ENCODE data around the gene ACSL4. TPM values are rescaled to one million over a fixed set of nuclear protein-coding genes. Genes with fewer than 3 reads are reported as not detected.

The ACSL4 gene
- total RNA-seq, 1 donor: 117 TPM

- Histone ChIP-seq H3K9me3 (ENCODE audit: low read depth, low read length) (no peaks in the 10 kb centered on the region), H3K36me3 (ENCODE audit: insufficient read depth, low read length) (no peaks in the 10 kb centered on the region), H3K27me3 (ENCODE audit: insufficient read depth, low read length) (peaks cover 15% of the 10 kb centered on the region), H2AFZ (ENCODE audit: low read length) (no peak overlapping the region), H3K4me2 (ENCODE audit: insufficient read depth, low read length) (no peak overlapping the region), H3K27ac (ENCODE audit: low read depth, low read length) (no peak overlapping the region), H4K20me1 (ENCODE audit: insufficient read depth, low read length) (no peaks in the 10 kb centered on the region), H3K4me1 (ENCODE audit: insufficient read depth, low read length) (no peaks in the 10 kb centered on the region), H3K79me2 (ENCODE audit: insufficient read depth, low read length) (no peaks in the 10 kb centered on the region), H3K4me3 (ENCODE audit: insufficient read depth, low read length) (no peak overlapping the region)
- no peak for TF ChIP-seq CTCF (IDR thresholded peaks at IDR 0.05; ENCODE audit: extremely low read depth, low read depth, low read length)
- no peak for DNase-seq (ENCODE audit: insufficient read length, low spot score, missing footprints)
Observed at GRCh38 chrX:109601486-109601885, 131.6 kb downstream of the ACSL4 start.

- Histone ChIP-seq H3K9me3 (ENCODE audit: low read depth, low read length) (no peaks in the 10 kb centered on the region), H3K27ac (ENCODE audit: low read depth, low read length) (no peak overlapping the region), H3K4me1 (ENCODE audit: insufficient read depth, low read length) (no peaks in the 10 kb centered on the region), H3K4me3 (ENCODE audit: insufficient read depth, low read length) (peak overlapping the region; percentile 33), H4K20me1 (ENCODE audit: insufficient read depth, low read length) (no peaks in the 10 kb centered on the region), H3K36me3 (ENCODE audit: insufficient read depth, low read length) (no peaks in the 10 kb centered on the region), H3K4me2 (ENCODE audit: insufficient read depth, low read length) (no peak overlapping the region), H3K27me3 (ENCODE audit: insufficient read depth, low read length) (peaks cover 15% of the 10 kb centered on the region), H2AFZ (ENCODE audit: low read length) (no peak overlapping the region), H3K79me2 (ENCODE audit: insufficient read depth, low read length) (no peaks in the 10 kb centered on the region)
- no peak for DNase-seq (ENCODE audit: insufficient read length, low spot score, missing footprints)
- no peak for TF ChIP-seq CTCF (IDR thresholded peaks at IDR 0.05; ENCODE audit: extremely low read depth, low read depth, low read length)
Observed at GRCh38 chrX:109600237-109600651, 132.8 kb downstream of the ACSL4 start.

GRCh38 chrX:109596015-109596414 lies 137.0 kb downstream of the ACSL4 start:
- Histone ChIP-seq H3K9me3 (ENCODE audit: low read depth, low read length) (no peaks in the 10 kb centered on the region), H3K4me2 (ENCODE audit: insufficient read depth, low read length) (no peak overlapping the region)

More at GRCh38 chrX:109596015-109596414, 137.0 kb downstream of the ACSL4 start:
- Histone ChIP-seq H3K27ac (ENCODE audit: low read depth, low read length) (no peak overlapping the region), H4K20me1 (ENCODE audit: insufficient read depth, low read length) (no peaks in the 10 kb centered on the region), H3K4me1 (ENCODE audit: insufficient read depth, low read length) (no peaks in the 10 kb centered on the region), H3K4me3 (ENCODE audit: insufficient read depth, low read length) (no peak overlapping the region), H2AFZ (ENCODE audit: low read length) (no peak overlapping the region), H3K27me3 (ENCODE audit: insufficient read depth, low read length) (peaks cover 18% of the 10 kb centered on the region), H3K79me2 (ENCODE audit: insufficient read depth, low read length) (no peaks in the 10 kb centered on the region), H3K36me3 (ENCODE audit: insufficient read depth, low read length) (no peaks in the 10 kb centered on the region)
- no peak for DNase-seq (ENCODE audit: insufficient read length, low spot score, missing footprints)
- TF ChIP-seq CTCF (IDR thresholded peaks at IDR 0.05; ENCODE audit: extremely low read depth, low read depth, low read length): no peak

Small RNAs within 50 kb of the gene (small RNA-seq; reads per million reads assigned to genes)
- gene AL118496.2 (not detected), gene RF00019 (not detected)

Other genes starting within 250 kb of the ACSL4 start
- 10.6 and 10.9 TPM in 2 replicates for gene NXT2, start 196.4 kb downstream of the ACSL4 start, total RNA-seq
- gene KCNE5, start 108.1 kb downstream of the ACSL4 start, total RNA-seq: 0.29 and 0.36 TPM in 2 replicates